SW 1271 (cell line): ENCODE measurements around the gene SLC16A4.
"Not testable (repeated sequence)": the region's sequence is repeated elsewhere in the genome, so short reads cannot be mapped to it uniquely, and the experiment has no call there.

ENCODE experiments used
- DNase-seq, 2 experiments: peaks; one replicate each; lab custom pipeline; 2025; lab: John Stamatoyannopoulos, UW

Gene SLC16A4

DNA sequence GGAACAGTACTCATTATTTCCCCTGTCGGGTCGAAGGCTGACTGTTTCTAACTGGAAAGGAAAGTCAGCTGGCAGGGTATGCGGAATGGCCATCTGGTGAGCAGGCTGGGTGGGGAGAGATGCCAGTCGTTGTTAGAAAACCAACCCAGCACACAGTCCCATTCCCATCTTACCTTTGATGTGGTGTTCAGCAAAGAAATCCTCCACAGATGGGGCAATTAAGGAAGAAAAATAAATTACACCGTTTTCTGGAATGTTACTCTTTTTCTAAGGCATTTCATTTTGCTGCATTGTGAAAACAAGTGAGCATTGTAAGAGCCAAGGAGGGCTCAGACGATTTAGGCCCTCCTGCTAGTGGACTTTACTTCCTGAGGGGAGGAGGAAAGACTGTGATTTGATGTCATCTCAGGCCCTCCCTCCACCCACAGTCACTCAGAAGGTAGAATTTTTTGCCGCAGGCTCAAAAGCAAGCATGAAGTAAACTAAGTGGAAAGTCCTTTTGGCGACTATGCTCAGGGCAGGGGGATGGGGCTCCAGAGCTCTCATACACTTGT lies at the start of gene SLC16A4:
TSS of gene SLC16A4 (minus strand) at position 335 of the 554 bp plus-strand sequence. CDS start 1,703 bp downstream, outside the sequence.
- no peak for DNase-seq

DNA sequence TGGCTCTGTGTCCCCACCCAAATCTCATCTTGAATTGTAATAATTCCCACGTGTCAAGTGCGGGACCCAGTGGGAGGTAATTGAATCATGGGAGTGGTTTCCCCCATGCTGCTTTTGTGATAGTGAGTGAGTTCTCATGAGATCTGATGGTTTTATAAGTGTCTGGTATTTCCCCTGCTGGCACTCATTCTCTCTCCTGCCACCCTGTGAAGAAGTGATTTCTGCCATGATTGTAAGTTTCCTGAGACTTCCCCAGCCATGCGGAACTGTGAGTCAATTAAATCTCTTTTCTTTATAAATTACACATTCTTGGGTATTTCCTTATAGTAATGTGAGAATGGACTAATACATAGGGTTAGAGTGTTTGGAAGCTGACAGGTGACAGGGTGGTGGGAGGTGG lies 49.0 kb upstream of the SLC16A4 start:
- DNase-seq: not testable (repeated sequence)

DNA sequence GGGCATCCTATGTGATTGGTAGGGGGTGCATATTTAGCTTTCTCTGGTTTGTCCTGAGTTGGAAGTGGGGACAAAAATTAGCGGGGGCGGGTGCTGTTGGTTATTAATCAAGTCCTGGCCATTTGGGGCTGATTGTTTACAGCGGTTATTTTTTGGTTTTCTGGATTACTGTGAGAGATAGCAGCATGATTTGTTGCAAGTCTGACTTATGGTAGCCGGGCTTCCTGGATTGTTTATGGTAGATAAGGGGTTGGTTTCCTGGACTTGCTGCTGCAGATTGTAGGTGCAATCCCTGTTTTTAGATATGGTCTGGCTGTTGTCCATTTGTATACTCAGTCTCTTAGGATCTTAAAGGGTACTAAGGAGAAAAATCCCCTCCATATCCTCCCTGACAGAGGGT lies 48.1 kb upstream of the SLC16A4 start:
- DNase-seq: no peak

DNA sequence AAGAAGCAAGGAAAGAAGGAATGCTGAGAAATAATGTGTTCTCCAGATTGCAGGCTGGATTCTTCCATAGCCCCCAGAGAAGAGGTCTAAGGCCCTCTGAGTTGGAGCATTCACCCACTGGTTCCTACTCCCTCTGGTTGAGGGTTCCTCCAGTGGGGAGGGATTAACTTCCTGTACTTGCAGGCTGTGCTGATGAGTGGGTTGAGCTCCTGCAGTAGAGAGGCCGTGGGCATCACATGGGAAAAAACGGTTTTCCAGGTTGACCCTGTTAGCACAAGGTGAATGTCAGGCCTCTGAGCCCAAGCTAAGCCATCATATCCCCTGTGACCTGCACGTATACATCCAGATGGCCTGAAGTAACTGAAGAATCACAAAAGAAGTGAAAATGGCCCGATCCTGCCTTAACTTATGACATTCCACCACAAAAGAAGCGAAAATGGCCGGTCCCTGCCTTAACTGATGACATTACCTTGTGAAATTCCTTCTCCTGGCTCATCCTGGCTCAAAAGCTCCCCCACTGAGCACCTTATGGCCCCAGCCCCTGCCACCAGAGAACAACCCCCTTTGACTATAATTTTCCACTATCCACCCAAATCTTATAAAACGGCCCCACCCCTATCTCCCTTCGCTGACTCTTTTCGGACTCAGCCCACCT lies 46.9 kb upstream of the SLC16A4 start:
- DNase-seq: not testable (repeated sequence)

DNA sequence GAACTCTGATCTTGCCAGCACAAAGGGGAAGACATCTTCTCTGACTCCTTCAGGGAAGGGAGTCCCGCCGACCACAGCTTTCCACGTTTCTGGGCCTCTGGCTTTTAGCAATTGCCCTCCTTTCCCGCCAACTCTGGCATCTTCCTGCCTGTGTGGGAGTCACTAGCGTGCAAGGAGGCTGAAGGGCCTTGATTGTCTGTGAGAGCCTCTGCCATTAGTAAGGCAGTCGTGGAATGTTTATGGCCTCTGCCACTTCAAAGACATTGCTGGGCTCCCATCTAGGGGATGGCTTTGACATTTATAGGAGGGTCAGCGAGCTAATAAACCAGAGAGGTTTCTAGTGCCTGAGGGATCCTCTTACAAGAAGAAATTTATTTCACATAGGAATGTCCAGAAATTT lies 45.8 kb upstream of the SLC16A4 start:
- DNase-seq: no peak

DNA sequence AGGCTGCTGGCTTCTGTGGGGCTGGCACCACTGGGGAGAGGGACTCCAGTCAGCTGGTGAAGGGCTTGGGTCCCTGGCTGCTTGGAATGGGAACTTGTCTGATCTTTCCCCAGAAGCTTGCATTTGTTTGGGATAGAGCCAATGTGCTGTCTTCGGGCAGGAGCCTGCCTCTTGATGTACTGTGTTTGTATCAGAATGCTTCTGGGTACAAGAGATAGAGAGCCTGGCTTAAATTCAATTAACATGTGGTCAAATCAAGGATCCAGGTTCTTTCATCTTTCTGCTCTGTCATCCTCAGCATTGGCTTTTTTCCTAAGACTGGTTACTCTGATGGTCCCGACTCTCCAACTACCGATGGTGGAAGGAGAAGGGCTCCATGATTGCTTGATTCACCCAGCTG lies 44.1 kb upstream of the SLC16A4 start:
- DNase-seq: no peak

DNA sequence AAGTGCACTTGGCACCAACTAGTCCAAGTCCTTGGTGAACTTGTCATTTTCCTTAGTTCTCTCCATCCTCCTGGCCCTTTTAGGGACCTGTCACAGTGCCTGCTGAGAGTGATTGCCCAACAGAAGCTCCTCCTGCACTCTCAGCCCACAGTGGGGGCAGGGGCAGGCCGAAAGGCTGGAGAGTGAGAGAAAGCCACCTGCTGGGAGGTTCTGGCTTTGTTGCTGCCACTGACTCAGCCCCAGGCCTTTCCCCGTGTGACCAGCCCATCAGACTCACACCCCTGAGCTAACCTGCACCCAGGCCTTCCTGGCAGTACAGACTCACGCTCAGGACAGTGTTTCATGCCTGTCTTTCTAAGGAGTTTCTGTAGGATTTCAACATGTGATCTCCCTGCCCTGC lies 43.0 kb upstream of the SLC16A4 start:
- DNase-seq: peak in 1 of 2 experiments; percentile 6

DNA sequence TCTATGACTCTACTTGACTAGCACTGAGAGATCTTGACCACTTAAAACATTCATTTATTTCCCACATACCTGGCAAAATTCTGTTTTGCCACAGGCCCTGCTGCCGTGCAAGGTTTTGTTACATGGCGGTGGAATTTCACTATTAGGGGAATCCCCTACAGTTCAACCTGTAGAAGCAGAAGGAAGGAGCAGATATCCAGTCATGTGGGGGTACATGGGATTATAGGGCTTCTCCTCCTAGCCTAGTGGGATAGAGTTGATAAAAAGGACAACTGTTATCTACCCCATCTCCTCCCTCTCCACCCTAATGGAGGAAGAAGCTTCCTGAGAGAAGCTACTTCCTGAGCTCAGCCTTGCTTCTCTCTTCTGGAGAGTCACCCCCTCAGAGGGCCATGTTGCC lies 42.4 kb upstream of the SLC16A4 start:
- DNase-seq: no peak

DNA sequence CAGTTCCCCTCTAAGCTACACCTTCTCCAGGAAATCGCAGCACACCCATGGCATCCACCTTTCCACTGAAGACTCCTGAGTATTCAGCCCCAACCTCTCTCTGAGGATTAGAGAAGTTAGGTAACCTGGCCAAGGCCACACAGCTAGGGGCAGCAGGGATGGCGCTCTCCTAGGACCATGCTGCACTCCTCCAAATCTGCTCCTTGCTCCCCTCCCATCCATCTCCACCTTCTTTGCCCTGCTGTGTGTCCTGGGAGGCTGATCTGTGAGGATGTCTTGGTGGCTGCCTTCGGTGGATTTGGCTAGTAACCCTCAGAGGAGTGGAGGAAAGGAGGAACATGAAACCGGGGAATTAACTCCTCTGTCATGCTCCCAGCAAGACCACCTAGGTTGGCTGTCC lies 40.1 kb upstream of the SLC16A4 start:
- no peak for DNase-seq

DNA sequence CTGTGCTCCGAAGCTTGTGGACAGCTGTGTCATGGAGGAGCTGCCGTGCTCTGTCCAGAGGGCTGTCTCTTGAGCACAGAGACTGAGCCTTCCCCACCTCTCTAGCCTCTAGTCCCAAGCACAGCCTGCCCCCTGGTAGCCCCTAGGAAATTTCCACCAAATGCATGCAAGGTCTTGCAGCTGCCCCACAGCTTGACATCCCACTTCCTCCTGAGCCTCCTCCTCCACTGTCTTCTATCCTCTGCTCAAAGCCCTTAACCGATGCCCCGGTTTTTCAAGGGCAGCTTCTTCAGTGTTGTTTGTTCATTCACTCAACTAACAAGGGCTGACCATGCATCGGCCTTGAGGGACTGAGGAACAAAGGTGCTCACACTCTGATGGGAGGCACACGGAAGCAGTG lies 39.5 kb upstream of the SLC16A4 start:
- DNase-seq: no peak

DNA sequence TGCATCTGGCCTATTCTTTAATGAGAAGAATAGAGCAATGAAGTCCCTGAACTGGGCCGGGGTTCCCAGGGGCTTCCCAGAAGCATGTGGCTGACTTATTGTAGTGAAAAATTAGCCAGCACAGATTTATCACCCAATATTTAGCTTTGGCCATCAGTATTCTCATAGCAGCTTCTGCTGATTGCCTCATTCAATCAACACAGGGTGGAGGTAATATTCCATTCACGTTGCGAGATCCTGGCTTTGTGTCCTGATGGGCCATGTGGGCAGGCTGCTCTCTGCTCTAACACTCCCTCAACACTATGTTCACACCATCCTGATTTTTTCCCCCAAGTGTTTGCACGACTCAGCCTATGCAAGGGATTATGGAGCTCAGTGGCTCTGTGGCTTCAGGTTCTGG lies 38.1 kb upstream of the SLC16A4 start:
- no peak for DNase-seq

DNA sequence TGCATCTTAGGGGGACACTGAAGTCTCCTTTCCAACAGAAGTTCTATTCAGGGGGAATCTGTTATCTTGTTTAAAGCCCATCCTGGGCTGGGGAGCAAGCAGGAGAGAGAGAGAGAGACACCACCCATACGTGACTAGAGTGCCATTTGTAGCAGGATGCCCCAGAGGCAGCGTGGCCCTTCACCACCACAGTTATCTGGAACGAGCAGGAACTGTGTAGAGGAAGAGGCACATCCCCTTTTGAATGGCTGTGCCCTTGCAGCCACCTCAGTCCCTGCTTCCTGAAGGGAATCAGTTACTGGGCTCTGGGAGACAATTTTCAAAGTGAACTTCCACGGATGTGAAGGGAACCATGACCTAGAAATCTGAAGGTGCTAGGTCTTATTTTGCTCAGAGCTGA lies 36.0 kb upstream of the SLC16A4 start:
- DNase-seq: no peak

DNA sequence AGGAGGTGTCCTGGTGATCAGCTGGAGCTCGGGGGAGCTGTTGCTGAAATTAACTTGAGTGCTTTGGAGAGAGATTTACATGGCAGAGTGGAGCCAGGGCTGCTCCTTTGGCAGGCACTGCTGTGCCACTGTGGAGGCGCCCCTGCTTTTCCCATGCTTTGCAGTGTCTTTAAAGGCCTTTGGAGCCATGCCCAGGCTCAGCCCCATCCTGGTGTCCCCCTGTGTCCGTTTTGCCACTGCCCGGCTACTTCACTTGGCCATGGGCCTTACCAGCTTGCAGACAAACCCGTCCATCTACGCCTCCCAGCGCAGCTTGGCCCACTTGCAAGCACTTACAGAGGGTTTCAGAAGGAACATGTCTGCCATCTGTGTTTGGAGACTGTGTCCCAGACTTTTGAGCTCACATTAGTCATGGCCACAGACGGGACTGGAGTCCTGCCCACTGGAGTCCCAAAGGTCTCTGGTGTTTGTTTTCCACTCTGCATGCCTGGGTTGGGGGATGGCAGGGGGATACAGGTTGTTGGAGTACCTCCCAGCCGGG lies 34.9 kb upstream of the SLC16A4 start:
- DNase-seq: no peak

DNA sequence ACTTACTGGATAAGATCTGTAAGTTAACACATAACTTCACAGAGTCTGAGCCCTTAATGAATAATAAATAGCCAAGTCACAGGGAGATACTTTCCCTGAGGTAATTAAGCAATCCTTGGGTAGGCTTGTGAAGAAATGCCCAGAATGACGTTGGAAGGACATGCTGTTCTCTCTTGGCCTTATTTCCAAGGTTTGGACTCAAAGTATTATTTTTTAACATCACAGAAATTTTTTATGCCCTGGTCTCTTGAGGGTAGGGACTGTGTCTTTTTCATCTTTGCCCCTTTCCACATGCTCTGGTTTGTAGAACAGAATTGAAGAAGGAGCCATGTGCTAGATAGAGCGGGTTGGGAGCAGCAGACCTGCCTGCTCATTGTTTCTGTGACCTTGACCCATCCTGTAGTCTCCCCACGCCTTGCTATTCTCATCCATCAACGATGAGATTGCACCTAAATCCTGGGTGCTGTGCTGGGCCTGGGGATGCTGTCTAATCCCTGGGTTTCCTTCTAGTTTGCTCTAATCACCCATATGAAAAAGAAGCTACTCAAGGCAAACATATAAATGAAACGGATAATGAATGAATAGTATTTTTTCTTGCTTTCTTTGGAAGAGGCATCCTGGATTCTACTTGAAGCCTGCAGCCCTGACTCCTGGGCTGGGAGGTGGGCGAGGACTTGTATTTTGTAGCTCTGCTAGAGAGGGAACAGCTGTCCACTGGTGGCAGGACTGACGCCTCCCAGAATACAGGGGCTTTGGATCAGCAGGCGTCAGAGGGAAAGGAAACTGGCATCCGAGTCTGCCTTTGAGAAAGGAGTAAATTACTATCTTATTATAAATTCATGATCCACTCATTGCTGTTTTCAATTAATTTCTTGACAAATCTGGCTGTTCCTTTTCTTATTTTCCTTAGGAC lies 34.1 kb upstream of the SLC16A4 start:
- DNase-seq: no peak

DNA sequence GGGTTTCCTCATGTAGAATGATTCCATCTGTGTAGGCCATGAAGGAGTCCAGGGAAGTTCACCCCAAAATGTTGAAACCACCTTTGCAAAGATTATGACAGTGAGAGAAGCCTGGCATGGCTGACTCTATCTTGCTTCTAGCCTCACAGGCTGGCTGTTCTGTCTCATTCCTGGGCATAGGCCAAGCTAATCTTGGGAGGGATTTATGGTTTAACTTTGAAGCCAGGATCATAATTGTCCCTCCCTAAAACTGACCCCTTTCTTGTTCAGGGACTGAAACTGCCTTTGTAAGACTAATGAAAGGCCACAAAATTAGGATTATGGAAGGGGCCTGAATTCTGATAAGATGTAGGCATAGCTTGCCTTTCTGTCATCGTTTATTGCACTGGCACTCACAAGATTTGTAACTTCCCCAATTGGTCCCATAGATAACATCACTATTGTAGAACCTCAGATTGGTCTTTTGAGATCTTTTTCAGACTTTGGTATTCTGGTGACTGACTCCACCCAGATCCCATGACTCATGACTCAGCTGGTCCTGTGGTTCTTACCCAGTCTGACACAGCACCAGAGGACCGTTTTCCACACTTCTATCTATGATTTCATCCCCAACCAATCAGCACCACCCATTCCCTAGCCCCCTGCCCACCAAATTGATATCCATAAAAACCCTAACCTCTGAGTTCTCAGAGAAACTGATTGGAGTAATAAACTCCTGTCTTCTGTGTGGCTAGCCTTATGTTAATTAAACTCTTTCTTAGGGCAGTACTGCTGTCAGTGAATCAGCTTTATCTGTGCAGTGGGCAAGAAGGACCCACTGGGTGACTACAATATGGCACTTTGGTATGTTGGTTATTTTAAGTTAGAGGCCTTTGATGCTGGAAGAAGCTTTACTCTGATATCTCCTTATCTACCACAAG lies 30.3 kb upstream of the SLC16A4 start:
- no peak for DNase-seq

DNA sequence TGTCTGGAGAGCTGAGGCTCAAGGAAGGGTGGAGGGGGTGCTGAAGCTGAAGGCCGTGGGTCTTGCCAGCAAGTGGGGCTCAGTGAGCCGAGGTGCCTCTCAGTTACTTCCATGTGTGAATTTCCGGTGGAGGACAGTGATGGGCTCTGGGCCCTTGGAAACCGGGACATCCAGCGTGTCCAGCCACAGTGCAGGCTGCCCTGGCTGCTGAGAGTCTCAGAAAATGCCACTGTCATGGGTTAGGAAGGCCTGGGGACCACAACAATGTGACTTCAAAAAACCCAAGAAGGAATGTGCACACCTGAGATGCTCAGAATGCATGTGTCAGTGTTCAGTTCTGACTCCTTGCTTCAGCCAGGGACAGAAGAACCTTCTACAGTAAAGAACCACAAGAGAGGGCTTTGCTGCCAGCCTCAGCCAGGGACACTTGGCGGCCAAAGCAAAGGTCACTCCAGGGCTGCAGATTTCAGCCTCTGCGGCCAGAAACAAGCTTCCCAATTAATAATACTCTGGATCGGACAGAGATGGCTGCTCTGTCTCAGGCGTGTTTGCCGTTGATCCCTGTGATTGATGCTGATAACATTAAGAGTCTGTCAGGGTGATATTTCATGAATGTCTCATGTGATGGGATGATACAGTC lies 29.3 kb upstream of the SLC16A4 start:
- no peak for DNase-seq

DNA sequence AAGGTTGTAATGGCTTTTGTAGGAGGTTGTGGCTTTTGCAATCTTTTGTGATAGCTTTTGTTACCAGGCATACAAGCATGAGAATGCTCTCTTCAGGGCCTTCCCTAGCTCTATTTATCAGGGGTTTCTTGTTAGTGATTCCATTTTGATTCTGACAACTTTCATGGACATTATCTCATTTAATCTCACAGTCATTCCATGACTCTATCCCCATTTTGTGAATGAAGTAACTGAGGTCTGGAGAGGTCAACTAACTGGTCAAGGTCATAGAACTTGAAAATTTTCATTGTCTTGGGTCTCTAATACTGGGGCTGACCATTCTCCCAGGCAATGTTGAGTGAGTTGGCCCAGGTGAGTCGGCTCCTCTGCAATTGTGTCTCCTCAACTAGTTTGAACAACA lies 27.9 kb upstream of the SLC16A4 start:
- no peak for DNase-seq

DNA sequence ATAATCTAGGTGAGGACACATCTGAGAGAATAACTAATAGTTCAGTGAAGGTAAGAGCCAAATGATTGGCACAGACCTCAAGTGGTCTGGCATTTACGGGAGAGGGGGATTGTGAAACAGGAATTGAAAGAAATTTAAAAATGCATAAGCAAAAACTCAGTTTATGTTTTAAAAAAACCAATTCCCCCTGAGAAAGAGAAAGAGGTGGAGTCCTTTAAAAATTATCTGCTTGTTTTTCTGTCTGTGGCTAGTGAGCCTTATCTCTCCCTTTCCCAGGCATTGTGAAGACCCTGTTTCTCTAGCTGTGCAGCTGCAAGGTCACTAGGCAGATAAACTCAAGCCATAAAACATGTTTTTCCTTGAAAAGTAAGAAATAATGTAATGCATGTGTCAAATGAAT lies 22.2 kb upstream of the SLC16A4 start:
- not testable (repeated sequence) for DNase-seq

DNA sequence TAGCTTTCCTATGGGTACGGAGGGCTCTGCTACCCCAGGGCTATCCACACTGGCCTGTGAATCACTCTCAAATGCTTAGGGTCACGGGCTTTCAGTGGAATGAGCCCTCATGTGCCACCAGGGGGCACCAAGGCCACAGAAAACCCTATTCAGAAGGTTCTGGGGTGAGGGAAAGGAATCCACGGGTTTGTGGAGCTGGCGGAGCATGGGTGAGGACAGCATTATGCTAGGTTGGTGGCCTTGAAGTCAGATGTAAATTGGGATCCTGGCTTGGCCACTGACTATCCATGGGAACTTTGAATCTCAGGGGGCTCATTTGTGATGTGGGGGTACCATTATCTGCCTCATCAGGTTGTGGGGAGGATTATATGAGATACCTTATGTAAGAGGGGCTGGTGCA lies 21.8 kb upstream of the SLC16A4 start:
- peak in 1 of 2 experiments; percentile 16 for DNase-seq

DNA sequence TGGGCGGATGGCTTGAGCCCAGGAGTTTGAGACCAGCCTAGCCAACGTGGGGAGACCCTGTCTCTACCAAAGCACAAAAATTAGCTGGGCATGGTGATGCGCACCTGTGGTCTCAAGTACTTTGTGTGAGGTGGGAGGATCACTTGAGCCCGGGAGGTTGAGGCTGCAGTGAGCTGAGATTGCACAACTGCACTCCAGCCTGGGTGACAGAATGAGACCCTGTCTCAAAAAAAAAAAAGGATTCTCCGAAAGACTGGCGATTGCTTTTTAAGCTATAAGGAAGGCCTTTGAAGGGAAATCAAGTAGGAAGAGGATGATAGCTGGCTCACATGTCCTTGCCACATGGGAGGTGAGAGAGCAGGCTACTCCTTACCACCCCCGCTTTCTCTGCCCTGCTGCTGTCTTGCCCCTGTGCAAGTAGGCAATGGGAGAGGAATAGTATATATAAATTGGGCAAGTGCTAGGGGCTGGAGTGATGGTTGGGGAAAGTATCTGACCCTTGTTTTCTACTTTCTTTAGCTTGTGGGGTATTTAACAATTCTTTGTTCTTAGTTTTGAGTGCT lies 20.4 kb upstream of the SLC16A4 start:
- no peak for DNase-seq

DNA sequence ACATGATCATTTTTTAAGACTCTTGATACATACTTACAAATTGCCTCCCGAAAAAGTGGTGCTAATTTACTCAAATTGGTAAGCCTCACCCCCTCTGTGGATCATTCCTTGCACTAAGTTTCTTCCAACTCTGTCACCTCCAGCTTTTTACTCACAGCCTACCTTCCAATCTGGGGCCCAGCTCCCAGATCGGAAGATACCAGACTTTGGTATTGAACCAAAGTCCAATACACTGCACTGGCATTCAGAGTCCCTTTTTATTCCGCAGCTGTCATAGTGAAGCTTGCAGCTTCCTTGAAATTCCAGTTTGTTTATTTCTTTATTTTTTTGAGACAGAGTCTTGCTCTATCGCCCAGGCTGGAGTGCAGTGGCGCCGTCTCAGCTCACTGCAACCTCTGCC lies 18.5 kb upstream of the SLC16A4 start:
- no peak for DNase-seq
